Uterus (tissue), 4 donors: ENCODE results near the gene RASD1. TPM values are rescaled to one million over a fixed set of nuclear protein-coding genes. Genes with fewer than 3 reads are reported as not detected.

ENCODE experiments used
- DNase-seq, 2 donors: peaks; one replicate each; pipeline ENCODE4 v3.0.0-alpha.2; 2019 to 2020
- H3K27ac ChIP-seq, 2 donors: fragments of 200-600 bp; sonication (generic); 1 replicate in 1 of 2; 2 replicates in 1 of 2; pipeline ENCODE4 v1.5.1; 2016 to 2018
- H3K27me3 ChIP-seq, 2 donors: fragments of 200-600 bp; sonication (generic); one replicate each; pipeline ENCODE4 v1.5.1; 2018 to 2019; ENCODE audit warnings: control low read depth in 1 of 2
- H3K36me3 ChIP-seq, 2 donors: fragments of 200-600 bp; sonication (generic); one replicate each; pipeline ENCODE4 v1.5.1; 2019; ENCODE audit warnings: control low read depth in 1 of 2
- H3K4me1 ChIP-seq, 2 donors: fragments of 200-600 bp; sonication (generic); one replicate each; pipeline ENCODE4 v1.5.1; 2018 to 2019; ENCODE audit warnings: control low read depth in 1 of 2
- H3K4me3 ChIP-seq, 2 donors: fragments of 200-600 bp; sonication (generic); 1 replicate in 1 of 2; 2 replicates in 1 of 2; pipeline ENCODE4 v1.5.1; 2018 to 2019; ENCODE audit warnings: mild to moderate bottlenecking in 1 of 2
- H3K9me3 ChIP-seq, 2 donors: fragments of 200-600 bp; sonication (generic); one replicate each; pipeline ENCODE4 v1.5.1; 2019; ENCODE audit warnings: control low read depth in 1 of 2
- POLR2A ChIP-seq, 2 donors: fragments of 450-650 bp; IDR thresholded peaks; one replicate each; pipeline ENCODE4 v1.6.1; 2016; ENCODE audit warnings: antibody characterized with exemption in 2 of 2, mild to moderate bottlenecking in 1 of 2, moderate library complexity in 1 of 2
- intact Hi-C: fragments of 100-400 bp; cut with DNase I; formaldehyde crosslinking; loops from one replicate; pipeline ENCODE4 v1.15.1; 2023; ENCODE audit warnings: low total_unique reads
- total RNA-seq, 4 donors: library from RNA; depleted of rRNA in 3 of 4; stranded (reverse); fragments of >200 nt in 3 of 4; gene quantifications; one replicate each; pipeline versions ENCODE4 v1.1.0 to v1.2.4, GENCODE V29; 2014 to 2023
- TF ChIP-seq, protein P1 (sequence below), 4 experiments: fragments of 200-600 bp in 2 of 4; fragments of 450-650 bp in 2 of 4; sonication (generic) in 2 of 4; IDR thresholded peaks; one replicate each; pipeline ENCODE4 v1.5.1; 2016 to 2019; ENCODE audit warnings: antibody characterized with exemption in 4 of 4, mild to moderate bottlenecking in 2 of 4, moderate library complexity in 1 of 4
- donor health status: DM: yes; HTN: yes; CAD: no.

The RASD1 gene
- total RNA-seq, 4 donors from 2014 or later = 0.59 to 12.7 (median 7.4) TPM

DNA sequence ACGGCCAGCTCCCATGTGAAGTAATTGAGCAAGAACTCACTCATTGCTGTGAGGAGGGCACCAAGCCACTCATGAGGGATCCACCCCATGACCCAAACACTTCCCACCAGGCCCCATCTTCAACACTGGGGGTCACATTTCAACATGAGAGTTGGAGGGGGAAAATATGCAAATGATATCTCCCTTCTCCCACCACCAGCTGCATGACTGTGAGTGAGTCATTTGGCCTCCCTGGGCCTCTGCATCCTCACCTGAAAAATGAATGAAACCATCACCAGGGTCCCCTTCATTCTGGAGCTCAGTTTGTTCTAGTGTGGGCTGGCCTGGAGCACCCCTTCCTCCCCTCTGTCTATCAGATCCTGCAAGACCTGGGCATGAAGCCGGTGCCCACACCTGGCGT, 26.2 kb downstream of the RASD1 start:
- Histone ChIP-seq H3K9me3 (no peaks in the 10 kb centered on the region), H3K27ac (no peak overlapping the region), H3K27me3 (no peaks in the 10 kb centered on the region), H3K36me3 (no peaks in the 10 kb centered on the region), H3K4me1 (no peaks in the 10 kb centered on the region), H3K4me3 (no peak overlapping the region)
- no peak for TF ChIP-seq POLR2A (IDR thresholded peaks at IDR 0.05)
- TF ChIP-seq, protein P1, sequence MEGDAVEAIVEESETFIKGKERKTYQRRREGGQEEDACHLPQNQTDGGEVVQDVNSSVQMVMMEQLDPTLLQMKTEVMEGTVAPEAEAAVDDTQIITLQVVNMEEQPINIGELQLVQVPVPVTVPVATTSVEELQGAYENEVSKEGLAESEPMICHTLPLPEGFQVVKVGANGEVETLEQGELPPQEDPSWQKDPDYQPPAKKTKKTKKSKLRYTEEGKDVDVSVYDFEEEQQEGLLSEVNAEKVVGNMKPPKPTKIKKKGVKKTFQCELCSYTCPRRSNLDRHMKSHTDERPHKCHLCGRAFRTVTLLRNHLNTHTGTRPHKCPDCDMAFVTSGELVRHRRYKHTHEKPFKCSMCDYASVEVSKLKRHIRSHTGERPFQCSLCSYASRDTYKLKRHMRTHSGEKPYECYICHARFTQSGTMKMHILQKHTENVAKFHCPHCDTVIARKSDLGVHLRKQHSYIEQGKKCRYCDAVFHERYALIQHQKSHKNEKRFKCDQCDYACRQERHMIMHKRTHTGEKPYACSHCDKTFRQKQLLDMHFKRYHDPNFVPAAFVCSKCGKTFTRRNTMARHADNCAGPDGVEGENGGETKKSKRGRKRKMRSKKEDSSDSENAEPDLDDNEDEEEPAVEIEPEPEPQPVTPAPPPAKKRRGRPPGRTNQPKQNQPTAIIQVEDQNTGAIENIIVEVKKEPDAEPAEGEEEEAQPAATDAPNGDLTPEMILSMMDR (IDR thresholded peaks at IDR 0.05) = no peak
- intact Hi-C loops = no loop called here
- no peak for DNase-seq

- Histone ChIP-seq H3K27ac (no peak overlapping the region), H3K4me3 (no peak overlapping the region), H3K4me1 (no peaks in the 10 kb centered on the region), H3K9me3 (no peaks in the 10 kb centered on the region), H3K36me3 (no peaks in the 10 kb centered on the region), H3K27me3 (no peaks in the 10 kb centered on the region)
- DNase-seq = no peak
- no peak for TF ChIP-seq POLR2A (IDR thresholded peaks at IDR 0.05)
- TF ChIP-seq, protein P1 (IDR thresholded peaks at IDR 0.05) = no peak
- intact Hi-C loops = no loop called here
These were observed 26.8 kb downstream of the RASD1 start for GRCh38 chr17:17469358-17469757.

DNA sequence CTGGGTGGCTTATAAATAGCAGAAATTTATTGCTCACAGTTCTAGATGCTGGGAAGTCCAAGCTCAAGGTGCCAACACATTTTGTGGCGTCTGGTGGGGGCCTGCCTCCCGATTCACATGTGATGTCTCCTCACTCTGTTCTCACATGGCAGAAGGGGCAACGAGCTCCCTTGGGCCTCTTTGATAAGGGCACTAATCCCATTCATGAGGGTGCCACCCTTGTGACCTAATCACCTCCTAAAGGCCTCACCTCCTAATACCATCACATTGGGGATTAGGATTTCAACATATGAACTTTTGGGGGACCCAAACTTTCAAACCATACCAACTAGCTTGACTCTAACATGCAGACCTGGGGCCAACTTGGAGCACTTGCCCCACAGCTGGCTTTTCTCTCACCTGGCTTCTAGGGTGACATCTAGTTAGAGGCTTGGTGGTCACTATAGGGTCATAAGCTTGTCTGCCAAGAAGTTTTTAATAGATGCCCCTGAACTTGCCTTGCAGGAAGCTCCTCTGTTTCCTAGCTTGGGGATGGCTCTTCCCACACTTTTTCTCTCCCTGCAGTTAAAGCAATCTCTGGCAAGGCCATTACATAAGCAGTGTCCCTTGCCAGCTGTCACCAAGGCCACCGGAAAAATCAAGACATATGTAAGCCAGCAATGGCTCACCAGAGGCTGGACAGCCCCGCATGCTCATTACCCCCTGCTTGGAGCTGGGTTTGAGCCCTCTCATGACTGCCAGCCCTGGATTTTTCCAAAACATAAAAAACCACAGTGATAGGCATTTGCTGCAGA, 27.8 kb downstream of the RASD1 start:
- Histone ChIP-seq H3K4me1 (no peaks in the 10 kb centered on the region), H3K36me3 (no peaks in the 10 kb centered on the region), H3K27ac (no peak overlapping the region), H3K27me3 (no peaks in the 10 kb centered on the region), H3K9me3 (no peaks in the 10 kb centered on the region), H3K4me3 (no peak overlapping the region)
- intact Hi-C loops = no loop called here
- DNase-seq = no peak
- TF ChIP-seq, protein P1 (IDR thresholded peaks at IDR 0.05) = no peak
- TF ChIP-seq POLR2A (IDR thresholded peaks at IDR 0.05) = no peak

DNA sequence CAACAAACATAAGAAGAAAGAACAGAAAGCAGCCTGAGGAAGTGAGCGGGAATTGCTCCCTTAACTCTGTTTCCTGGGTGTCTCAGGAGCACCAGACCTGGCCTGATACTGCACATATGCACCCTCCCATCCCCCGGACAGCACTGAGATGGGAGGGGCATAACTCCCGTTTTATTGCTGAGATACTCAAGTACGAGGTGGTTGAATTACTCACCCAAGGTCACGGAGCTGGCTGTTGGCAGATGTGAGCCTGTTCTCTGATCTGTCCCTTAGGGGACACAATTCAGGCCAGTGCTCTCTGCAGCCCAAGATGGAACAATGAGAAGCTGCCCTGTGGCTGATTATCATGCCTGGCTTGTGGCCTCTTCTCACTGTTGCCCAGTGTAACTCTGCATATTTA, 28.5 kb downstream of the RASD1 start:
- H3K9me3 ChIP-seq = no peaks in the 10 kb centered on the region
- H3K27me3 ChIP-seq = no peaks in the 10 kb centered on the region
- TF ChIP-seq, protein P1 (IDR thresholded peaks at IDR 0.05) = no peak
- TF ChIP-seq POLR2A (IDR thresholded peaks at IDR 0.05) = no peak
- no peak overlapping the region for H3K4me3 ChIP-seq
- no peak overlapping the region for H3K27ac ChIP-seq
- no peak for DNase-seq
- no peaks in the 10 kb centered on the region for H3K4me1 ChIP-seq
- intact Hi-C loops = no loop called here
- no peaks in the 10 kb centered on the region for H3K36me3 ChIP-seq

DNA sequence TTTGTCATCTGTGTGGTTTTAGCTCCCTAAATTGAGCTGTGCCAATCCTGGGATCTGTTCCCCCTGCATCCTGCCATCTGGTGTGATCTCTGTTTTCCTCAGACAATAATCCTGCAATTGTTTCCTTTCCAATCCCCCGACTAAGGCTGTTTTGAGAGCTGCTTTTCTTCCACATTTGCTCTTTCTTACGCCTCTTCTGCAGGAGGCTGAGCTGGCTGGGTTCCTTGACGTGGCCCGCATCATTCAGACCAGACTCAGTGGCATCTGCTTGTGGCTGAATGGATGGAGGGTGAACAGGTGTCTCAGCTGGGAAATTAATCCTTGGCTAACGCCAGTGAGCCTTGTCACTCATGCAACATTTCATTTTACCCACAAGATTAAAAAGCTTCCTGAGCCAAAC, 29.2 kb downstream of the RASD1 start:
- intact Hi-C loops = no loop called here
- DNase-seq = no peak
- Histone ChIP-seq H3K4me3 (no peak overlapping the region), H3K27me3 (no peaks in the 10 kb centered on the region), H3K36me3 (no peaks in the 10 kb centered on the region), H3K27ac (no peak overlapping the region), H3K9me3 (no peaks in the 10 kb centered on the region), H3K4me1 (no peaks in the 10 kb centered on the region)
- TF ChIP-seq, protein P1 (IDR thresholded peaks at IDR 0.05) = no peak
- TF ChIP-seq POLR2A (IDR thresholded peaks at IDR 0.05) = no peak
